GM18519 (cell line): ENCODE results near the gene SRPK1.

ENCODE experiments used
- ATAC-seq: cut with Tn5 transposase; IDR thresholded peaks from one replicate; pipeline ENCODE4 v1.9.1; 2021; ENCODE audit warnings: mild to moderate bottlenecking, moderate library complexity; ENCODE audit not compliant: unreplicated experiment, low FRiP score

The SRPK1 gene

DNA sequence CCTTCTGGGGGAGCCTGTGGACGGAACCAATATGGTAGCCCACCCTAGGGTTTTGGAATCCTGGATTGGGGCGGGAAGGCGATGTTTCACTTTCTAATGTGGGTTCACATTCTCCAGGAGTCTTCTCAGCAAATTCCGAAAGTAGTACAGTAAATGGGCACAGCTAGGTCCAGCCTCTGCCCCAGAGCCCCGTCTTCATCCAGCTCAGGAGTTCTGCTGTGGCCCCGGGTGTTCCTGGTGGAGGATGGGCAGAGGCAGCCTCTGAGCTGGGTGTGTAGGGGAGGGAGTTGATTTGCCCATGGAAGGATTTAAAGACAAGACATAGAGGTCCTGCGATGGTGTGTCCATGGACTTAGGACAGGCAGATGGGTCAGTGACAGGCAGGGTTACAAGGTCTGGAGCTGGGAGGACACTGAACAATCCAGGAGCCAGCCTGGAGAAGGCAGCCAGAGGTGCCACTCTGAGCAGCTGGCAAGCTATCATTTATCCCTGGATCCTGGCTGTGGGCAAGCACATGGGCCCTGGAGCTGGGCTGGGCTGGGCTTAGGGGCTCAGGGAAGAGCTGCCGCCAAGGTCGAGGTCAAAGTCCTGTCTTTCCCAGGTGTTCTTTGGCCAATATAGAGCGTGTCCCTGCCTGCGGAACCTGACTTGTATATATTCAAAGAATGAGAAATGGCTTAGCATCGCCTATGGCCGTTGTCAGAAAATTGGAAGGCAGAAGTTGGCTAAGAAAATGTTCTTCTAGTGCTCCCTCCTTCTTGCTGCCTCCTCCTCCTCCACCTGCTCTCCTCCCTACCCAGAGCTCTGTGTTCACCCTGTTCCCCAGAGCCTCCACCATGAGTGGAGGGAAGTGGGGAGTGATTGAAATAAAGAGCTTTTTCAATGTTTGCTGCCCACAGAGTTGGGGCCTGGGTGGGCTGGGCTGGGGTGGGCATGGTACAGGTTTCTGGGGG lies 133.4 kb downstream of the SRPK1 start:
- no peak for ATAC-seq

DNA sequence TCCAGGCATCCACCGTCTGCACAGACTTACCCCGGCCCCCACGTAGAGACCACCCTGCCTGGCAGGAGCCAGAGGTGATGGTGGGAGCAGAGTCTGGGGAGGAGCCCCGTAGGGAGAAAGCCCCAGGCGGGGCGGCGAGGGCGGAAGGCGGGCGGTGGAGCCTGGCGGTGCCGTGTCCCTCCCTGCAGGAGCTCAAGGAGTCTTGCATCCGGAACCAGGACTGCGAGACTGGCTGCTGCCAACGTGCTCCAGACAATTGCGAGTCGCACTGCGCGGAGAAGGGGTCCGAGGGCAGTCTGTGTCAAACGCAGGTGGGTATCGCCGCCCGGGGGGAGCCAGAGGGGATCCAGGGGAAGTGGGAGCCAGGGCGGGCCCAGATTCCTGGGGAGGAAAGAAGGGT lies 134.1 kb downstream of the SRPK1 start:
- no peak for ATAC-seq

DNA sequence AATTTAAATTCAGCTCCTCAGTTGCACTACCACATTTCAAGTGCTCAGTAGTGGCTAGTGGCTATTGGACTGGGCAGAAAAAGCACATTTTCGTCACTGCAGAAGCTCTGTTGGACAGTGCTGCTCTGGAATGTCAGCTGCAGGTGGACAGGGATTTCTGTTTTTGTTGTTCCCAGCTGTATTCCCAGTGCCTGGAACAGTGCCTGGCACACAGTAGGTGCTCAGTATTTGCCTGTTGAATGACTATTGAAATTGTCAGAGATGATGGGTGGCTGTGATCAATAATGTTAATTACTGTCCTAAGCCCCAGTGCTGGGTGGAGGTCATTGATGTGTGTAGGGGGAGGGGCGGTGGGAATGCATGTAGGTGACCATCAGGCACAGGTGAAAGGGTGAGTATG lies 134.6 kb downstream of the SRPK1 start:
- ATAC-seq = no peak

DNA sequence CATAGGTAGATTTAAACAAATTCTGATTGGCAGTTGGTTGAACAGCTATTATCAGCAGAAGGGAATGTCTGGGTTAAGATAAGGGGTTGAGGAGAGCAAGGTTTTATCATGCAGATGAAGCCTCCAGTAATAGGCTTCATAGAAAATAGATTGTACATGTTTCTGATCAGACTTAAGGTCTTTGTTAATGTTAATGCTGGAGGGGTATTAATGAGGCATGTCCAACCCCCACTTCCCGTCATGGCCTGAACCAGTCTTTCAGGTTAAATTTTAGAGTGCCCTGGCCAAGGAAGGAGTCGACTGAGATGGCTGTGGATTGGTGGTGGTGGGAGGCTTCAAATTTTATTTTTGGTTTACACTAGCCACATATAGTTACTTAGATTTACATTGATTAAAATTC lies 136.7 kb downstream of the SRPK1 start:
- no peak for ATAC-seq
